NB4 (cell line): ENCODE results near the gene LIN9.

Experiments
- DNase-seq: peaks from one replicate; pipeline ENCODE4 v3.0.0; 2010; ENCODE audit warnings: low read depth
- H3K4me3 ChIP-seq: one replicate; pipeline ENCODE4 v1.5.1; 2011; ENCODE audit warnings: mild to moderate bottlenecking, low read depth, low read length, moderate library complexity
- MAX ChIP-seq: IDR thresholded peaks from 2 replicates; pipeline ENCODE4 v1.6.1; 2011; ENCODE audit warnings: low read depth, low read length
- MYC ChIP-seq: IDR thresholded peaks from 2 replicates; pipeline ENCODE4 v1.6.1; 2011; ENCODE audit warnings: low read depth, low read length
- POLR2A ChIP-seq: IDR thresholded peaks from 2 replicates; pipeline ENCODE4 v1.6.1; 2011; ENCODE audit warnings: mild to moderate bottlenecking; ENCODE audit not compliant: insufficient read length; ENCODE audit errors: extremely low read depth
- TF ChIP-seq, protein P1 (sequence below): IDR thresholded peaks from one replicate; pipeline ENCODE4 v1.5.1; 2012; ENCODE audit warnings: low read depth, low read length

Gene LIN9

DNA sequence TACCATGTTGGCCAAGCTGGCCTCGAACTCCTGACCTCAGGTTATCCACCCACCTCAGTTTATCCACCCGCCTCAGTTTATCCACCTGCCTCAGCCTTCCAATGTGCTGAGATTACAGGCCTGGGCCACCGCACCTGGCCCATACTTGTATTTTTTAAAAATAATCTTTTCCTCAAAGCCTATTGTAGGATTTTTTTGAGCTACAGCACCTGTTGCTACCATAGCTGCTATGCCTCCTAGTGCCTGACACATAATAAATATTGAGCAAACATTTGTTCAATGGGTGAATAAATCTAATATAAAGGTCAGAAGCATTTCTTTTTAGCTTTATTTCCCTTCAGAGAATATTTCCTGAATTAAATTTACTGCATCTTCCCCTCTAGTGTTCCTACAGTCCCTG, 106.7 kb downstream of the LIN9 start:
- no peak overlapping the region for H3K4me3 ChIP-seq
- TF ChIP-seq MYC: no peak
- TF ChIP-seq, protein P1, sequence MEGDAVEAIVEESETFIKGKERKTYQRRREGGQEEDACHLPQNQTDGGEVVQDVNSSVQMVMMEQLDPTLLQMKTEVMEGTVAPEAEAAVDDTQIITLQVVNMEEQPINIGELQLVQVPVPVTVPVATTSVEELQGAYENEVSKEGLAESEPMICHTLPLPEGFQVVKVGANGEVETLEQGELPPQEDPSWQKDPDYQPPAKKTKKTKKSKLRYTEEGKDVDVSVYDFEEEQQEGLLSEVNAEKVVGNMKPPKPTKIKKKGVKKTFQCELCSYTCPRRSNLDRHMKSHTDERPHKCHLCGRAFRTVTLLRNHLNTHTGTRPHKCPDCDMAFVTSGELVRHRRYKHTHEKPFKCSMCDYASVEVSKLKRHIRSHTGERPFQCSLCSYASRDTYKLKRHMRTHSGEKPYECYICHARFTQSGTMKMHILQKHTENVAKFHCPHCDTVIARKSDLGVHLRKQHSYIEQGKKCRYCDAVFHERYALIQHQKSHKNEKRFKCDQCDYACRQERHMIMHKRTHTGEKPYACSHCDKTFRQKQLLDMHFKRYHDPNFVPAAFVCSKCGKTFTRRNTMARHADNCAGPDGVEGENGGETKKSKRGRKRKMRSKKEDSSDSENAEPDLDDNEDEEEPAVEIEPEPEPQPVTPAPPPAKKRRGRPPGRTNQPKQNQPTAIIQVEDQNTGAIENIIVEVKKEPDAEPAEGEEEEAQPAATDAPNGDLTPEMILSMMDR: no peak
- no peak for TF ChIP-seq MAX
- no peak for TF ChIP-seq POLR2A
- no peak for DNase-seq

DNA sequence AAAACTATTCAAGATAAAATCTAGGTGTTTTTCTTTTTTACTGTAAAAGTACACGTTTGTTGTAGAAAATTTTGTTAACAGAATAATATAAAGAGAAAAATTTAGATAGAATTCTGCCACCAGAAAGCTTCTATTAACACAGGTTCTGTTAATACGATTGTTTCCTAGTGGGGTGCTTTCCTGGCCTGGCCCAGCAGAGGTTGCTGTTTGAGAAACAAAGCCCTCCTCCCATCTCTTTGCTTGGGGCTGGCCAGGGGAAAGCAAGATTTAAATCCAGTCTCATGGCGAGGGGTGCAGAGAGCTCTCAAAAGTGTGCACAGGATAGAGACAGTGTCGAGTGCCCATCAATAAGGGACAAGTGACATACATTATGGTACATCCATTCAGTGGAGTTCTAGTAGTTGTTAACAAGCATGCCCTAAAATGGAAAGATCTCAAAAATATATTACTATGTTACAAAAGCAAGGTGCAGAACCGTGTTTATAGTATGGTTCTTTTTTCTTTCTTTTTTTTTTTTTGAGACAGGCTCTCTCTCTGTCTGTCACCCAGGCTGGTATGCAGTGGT, 107.9 kb downstream of the LIN9 start:
- no peak overlapping the region for H3K4me3 ChIP-seq
- TF ChIP-seq, protein P1: peak; percentile 44
- TF ChIP-seq MAX: no peak
- DNase-seq: peak; percentile 45

DNA sequence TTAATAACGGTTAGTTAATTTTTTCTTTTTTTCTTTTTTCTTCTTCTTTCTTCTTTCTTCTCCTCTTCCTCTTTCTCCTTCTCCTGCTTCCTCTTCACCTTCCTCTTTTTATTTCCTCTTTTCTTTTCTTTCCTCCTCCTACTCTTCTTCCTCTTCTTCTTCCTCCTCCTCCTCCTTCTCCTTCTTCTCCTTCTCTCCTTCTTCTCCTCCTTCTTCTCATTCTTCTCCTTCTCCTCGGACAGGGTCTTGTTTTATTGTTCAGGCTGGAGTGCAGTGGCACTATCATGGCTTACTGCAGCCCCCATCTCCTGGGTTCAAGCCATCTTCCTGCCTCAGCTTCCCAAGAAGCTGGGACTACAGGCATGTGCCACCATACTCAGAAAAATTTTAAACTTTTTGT, 109.0 kb downstream of the LIN9 start:
- TF ChIP-seq MAX: no peak
- TF ChIP-seq, protein P1: no peak
- TF ChIP-seq POLR2A: no peak
- H3K4me3 ChIP-seq: no peak overlapping the region
- no peak for DNase-seq

DNA sequence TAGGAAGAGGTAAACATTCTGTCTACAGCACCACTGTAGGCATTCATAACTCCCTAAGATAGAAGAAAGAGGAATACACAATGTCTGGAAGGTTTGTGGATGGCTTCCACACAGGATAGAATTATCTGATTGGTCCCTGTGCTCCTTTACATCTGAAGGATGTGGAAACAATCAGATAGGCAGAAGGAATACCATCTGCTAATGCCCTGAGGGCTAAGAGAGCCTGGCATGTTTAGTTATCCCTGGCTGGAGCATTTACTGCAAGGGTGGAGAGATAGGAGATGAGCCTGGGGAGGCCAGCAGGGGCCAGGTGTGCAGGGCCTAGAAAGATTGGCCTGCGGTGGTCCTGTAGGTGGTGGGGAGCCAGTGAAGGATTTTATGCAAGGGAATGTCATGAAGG, 113.8 kb downstream of the LIN9 start:
- TF ChIP-seq POLR2A (no peak), MAX (no peak), MYC (no peak)
- TF ChIP-seq, protein P1: no peak
- DNase-seq: no peak

DNA sequence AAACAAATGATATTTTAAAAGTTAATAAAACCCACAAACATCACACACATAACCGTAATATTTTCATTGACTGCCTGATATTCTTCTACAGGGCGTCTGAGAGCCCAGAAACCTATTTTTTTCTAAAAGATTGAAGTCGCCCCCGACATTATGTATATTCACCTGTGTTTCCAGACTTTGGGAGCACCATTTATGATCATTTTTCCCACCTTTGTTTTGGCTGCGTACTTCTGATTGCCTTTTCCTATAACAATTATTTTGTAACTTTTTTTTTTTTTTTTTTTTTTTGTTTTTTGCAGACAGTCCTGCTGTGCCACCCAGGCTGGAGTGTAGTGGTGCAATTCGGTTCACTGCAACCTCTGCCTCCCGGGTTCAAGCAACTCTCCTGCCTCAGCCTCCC, 121.6 kb downstream of the LIN9 start:
- no peak for DNase-seq
- H3K4me3 ChIP-seq: peak overlapping the region; percentile 77
- TF ChIP-seq POLR2A (no peak), MAX (no peak), MYC (no peak)
- TF ChIP-seq, protein P1: no peak

More for the DNA sequence above, 113.8 kb downstream of the LIN9 start:
- no peak overlapping the region for H3K4me3 ChIP-seq

- TF ChIP-seq POLR2A: no peak
- TF ChIP-seq, protein P1: no peak
- no peak for TF ChIP-seq MAX
- no peak for TF ChIP-seq MYC
- DNase-seq: no peak
- peak overlapping the region; percentile 77 for H3K4me3 ChIP-seq
Measured at GRCh38 chr1:226187019-226187322, 122.0 kb downstream of the LIN9 start.
